ENCODE data around the gene ZNF746. TPM values are rescaled to one million over a fixed set of nuclear protein-coding genes. Genes with fewer than 3 reads are reported as not detected.

ZNF746 gene
- total and polyA plus RNA-seq, 2 of the 13 experiments (the other 11 are each of a cell fraction or from before 2014, with no cell fraction given), result 3.8 to 8.1 TPM

DNA sequence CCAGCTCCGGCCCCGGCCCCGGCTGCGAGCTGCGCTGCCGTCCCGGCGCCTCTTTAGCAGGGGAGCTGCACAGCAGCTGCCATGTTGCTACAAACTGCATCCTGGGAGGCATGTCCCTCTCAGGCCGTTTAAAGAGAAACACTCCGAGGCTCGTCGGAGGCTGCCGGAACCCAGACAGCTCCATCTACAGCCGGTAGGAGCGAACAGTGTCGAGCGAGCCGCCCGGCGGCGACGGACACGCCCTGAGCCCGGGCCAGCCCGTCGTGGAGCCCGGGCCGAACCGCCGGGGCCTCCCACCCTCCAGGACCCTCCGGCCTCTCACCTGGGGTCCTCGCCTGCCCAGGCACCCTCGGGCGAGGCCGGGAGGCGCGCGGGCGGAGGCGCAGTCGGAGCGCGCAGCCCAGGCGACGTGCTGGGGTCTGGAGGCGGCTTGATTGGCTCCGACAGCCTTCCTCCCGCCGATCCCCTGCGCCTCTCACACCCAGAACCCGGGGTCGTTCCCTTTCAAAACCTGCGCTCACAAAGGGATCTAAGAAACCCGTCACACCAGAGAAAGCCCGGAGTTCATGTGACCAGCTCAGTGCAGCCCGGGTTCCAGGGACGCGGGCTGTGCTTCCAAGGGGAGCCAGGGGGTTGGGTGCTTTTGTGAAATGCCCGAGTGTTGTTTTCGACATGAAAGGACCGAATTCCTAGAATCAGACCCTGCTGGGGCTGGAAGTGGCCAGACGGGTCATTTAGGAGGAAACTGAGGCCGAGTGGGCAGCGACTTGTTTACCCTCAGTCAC is 36.9 kb downstream of the ZNF746 start, which contains the start of gene ZNF777 (continued):
- TF ChIP-seq, protein P1, sequence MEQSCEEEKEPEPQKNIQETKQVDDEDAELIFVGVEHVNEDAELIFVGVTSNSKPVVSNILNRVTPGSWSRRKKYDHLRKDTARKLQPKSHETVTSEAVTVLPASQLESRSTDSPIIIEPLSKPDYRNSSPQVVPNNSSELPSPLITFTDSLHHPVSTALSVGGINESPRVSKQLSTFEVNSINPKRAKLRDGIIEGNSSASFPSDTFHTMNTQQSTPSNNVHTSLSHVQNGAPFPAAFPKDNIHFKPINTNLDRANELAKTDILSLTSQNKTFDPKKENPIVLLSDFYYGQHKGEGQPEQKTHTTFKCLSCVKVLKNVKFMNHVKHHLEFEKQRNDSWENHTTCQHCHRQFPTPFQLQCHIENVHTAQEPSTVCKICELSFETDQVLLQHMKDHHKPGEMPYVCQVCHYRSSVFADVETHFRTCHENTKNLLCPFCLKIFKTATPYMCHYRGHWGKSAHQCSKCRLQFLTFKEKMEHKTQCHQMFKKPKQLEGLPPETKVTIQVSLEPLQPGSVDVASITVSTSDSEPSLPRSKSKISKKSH (CRISPR knock-in tag; IDR thresholded peaks at IDR 0.05; ENCODE audit: borderline replicate concordance), result peak; percentile 66; the same call in 1 of the 2 replicates
- TF ChIP-seq POLR2AphosphoS2 (IDR thresholded peaks at IDR 0.05; ENCODE audit: low read depth, low read length) (no peak), ZBTB21 (CRISPR knock-in tag; IDR thresholded peaks at IDR 0.05) (no peak), FOXO1 (CRISPR knock-in tag; IDR thresholded peaks at IDR 0.05) (peak; percentile 11; the same call in 1 of the 2 replicates), ERF (CRISPR knock-in tag; IDR thresholded peaks at IDR 0.05) (no peak; the same call in 1 of the 2 replicates), ZNF20 (CRISPR knock-in tag; IDR thresholded peaks at IDR 0.05) (no peak), ZNF274 (CRISPR knock-in tag; IDR thresholded peaks at IDR 0.05) (peak; percentile 62; the same call in 1 of the 2 replicates), RFX3 (CRISPR knock-in tag; IDR thresholded peaks at IDR 0.05) (no peak), ZKSCAN8 (CRISPR knock-in tag; IDR thresholded peaks at IDR 0.05; ENCODE audit: borderline replicate concordance) (no peak), ZNF552 (CRISPR knock-in tag; IDR thresholded peaks at IDR 0.05; ENCODE audit: borderline replicate concordance) (no peak), ATM (IDR thresholded peaks at IDR 0.05; ENCODE audit: borderline replicate concordance) (no peak), TBL1XR1 (IDR thresholded peaks at IDR 0.05; ENCODE audit: borderline replicate concordance, low read length, partially characterized antibody) (no peak)
- TF ChIP-seq, protein P2, sequence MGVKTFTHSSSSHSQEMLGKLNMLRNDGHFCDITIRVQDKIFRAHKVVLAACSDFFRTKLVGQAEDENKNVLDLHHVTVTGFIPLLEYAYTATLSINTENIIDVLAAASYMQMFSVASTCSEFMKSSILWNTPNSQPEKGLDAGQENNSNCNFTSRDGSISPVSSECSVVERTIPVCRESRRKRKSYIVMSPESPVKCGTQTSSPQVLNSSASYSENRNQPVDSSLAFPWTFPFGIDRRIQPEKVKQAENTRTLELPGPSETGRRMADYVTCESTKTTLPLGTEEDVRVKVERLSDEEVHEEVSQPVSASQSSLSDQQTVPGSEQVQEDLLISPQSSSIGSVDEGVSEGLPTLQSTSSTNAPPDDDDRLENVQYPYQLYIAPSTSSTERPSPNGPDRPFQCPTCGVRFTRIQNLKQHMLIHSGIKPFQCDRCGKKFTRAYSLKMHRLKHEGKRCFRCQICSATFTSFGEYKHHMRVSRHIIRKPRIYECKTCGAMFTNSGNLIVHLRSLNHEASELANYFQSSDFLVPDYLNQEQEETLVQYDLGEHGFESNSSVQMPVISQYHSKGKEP (CRISPR knock-in tag; IDR thresholded peaks at IDR 0.05), result no peak
- TF ChIP-seq, protein P3, sequence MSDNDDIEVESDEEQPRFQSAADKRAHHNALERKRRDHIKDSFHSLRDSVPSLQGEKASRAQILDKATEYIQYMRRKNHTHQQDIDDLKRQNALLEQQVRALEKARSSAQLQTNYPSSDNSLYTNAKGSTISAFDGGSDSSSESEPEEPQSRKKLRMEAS (IDR thresholded peaks at IDR 0.05), result peak; percentile 57
